Measurements from ENCODE around the gene PKN2. TPM values are rescaled to one million over a fixed set of nuclear protein-coding genes. Genes with fewer than 3 reads are reported as not detected.

Gene PKN2
- total and polyA plus RNA-seq, 8 donors, result 6.5 to 28.8 (median 16.0) TPM

DNA sequence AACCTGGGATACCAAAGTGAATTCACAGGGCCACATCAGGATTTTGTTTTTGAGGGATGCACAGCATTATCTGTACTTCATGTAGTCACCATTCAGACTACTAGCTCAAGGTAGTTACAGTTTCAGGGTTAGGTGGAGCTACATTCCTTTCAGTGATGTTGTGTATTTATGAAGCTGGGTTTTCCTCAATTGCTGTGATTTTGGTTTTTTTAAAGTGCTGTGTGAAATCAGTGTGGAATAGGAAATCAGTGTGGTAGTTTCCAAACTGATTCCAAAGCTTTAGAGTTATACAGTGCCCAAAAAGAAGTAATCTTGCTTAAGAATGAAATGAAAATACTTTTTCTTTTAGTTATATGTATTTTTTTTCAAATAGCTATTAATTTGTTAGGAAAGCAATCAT lies 95.8 kb downstream of the PKN2 start:
- Histone ChIP-seq H3K9me3 (no peaks in the 10 kb centered on the region), H3K4me1 (no peaks in the 10 kb centered on the region), H3K4me3 (no peak overlapping the region), H3K27ac (no peak overlapping the region), H3K27me3 (no peaks in the 10 kb centered on the region), H3K36me3 (peaks cover 0 to 8% (median 0%) of the 10 kb centered on the region in 3 donors)
- DNase-seq (no peak), ATAC-seq (no peak), FAIRE-seq (no peak)
- intact Hi-C loops (cut with DNase I), result no loop called here
- TF ChIP-seq, protein P1, sequence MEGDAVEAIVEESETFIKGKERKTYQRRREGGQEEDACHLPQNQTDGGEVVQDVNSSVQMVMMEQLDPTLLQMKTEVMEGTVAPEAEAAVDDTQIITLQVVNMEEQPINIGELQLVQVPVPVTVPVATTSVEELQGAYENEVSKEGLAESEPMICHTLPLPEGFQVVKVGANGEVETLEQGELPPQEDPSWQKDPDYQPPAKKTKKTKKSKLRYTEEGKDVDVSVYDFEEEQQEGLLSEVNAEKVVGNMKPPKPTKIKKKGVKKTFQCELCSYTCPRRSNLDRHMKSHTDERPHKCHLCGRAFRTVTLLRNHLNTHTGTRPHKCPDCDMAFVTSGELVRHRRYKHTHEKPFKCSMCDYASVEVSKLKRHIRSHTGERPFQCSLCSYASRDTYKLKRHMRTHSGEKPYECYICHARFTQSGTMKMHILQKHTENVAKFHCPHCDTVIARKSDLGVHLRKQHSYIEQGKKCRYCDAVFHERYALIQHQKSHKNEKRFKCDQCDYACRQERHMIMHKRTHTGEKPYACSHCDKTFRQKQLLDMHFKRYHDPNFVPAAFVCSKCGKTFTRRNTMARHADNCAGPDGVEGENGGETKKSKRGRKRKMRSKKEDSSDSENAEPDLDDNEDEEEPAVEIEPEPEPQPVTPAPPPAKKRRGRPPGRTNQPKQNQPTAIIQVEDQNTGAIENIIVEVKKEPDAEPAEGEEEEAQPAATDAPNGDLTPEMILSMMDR (IDR thresholded peaks at IDR 0.05), result no peak

DNA sequence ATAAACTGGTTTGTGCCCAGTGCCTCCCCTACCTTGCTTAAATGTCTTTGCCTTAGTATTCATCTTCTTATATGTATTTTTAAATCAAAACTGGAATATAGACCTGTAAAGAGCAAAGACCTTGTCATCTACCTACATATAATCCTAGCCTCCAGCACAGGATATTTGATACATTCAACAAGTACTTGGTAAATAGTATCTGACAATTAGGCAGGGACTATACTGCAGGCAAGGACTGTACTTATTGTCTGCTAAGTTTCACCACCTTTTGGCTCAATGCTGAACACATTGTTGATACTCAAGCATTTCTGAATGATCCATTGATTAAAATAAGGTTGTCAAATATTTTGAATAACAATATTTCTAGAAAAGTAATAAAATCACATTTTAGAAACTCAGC lies 96.4 kb downstream of the PKN2 start:
- ATAC-seq (no peak), FAIRE-seq (no peak), DNase-seq (no peak)
- Histone ChIP-seq H3K9me3 (no peaks in the 10 kb centered on the region), H3K27ac (no peak overlapping the region), H3K4me3 (no peak overlapping the region), H3K27me3 (no peaks in the 10 kb centered on the region), H3K36me3 (peaks cover 0 to 8% (median 0%) of the 10 kb centered on the region in 3 donors), H3K4me1 (no peaks in the 10 kb centered on the region)
- TF ChIP-seq, protein P1 (IDR thresholded peaks at IDR 0.05), result no peak
- intact Hi-C loops (cut with DNase I), result no loop called here

DNA sequence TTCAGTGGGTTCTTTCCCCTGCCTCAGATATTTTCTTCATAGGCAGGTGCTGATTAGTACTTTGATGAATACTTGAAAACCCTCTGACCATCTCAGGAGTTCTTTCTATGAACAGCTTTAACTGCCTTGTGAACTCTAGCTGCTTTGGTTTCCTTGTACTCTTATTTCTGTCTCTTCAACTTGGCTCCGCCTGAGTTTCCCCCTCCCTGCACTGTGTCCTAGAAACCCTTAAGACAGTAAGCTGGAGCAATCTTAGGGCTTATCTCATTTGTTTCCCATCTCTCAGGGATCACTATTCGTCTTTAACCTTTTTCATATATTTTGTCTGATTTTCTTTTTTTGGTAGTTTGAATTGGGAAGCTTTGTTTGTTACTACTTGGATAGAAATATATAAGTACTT lies 99.1 kb downstream of the PKN2 start:
- FAIRE-seq (no peak), DNase-seq (no peak), ATAC-seq (peak in 1 of 4 donors; percentile 34)
- no peak overlapping the region for H3K27ac ChIP-seq
- intact Hi-C loops (cut with DNase I), result no loop called here
- no peaks in the 10 kb centered on the region for H3K9me3 ChIP-seq
- H3K27me3 ChIP-seq, result no peaks in the 10 kb centered on the region
- H3K36me3 ChIP-seq, result no peaks in the 10 kb centered on the region
- no peak overlapping the region for H3K4me3 ChIP-seq
- WGBS, 2 donors, result 89 to 92% methylated on average over 2 of the region's 2 CpGs
- no peaks in the 10 kb centered on the region for H3K4me1 ChIP-seq
- TF ChIP-seq, protein P1 (IDR thresholded peaks at IDR 0.05), result no peak

DNA sequence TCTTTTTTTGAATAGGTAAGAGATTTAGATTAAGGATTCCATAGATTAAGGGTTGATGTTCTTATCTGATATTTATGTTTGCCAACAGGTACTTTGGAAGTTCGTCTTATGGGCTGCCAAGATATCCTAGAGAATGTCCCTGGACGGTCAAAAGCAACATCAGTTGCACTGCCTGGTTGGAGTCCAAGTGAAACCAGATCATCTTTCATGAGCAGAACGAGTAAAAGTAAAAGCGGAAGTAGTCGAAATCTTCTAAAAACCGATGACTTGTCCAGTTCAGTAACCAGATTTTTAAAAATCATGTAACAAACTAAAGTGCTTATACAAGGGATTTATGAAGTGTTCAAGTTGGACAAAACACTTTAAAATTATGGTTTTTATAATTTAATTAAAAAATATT lies 100.5 kb downstream of the PKN2 start:
- intact Hi-C loops (cut with DNase I), result no loop called here
- DNase-seq (no peak), FAIRE-seq (no peak), ATAC-seq (no peak)
- WGBS, 2 donors, result 92 to 96% methylated on average over 6 of the region's 6 CpGs
- Histone ChIP-seq H3K4me3 (no peak overlapping the region), H3K4me1 (no peaks in the 10 kb centered on the region), H3K27ac (no peak overlapping the region), H3K27me3 (no peaks in the 10 kb centered on the region), H3K9me3 (no peaks in the 10 kb centered on the region), H3K36me3 (peaks cover 0 to under 1% (median 0%) of the 10 kb centered on the region in 3 donors)
- TF ChIP-seq, protein P1 (IDR thresholded peaks at IDR 0.05), result no peak

DNA sequence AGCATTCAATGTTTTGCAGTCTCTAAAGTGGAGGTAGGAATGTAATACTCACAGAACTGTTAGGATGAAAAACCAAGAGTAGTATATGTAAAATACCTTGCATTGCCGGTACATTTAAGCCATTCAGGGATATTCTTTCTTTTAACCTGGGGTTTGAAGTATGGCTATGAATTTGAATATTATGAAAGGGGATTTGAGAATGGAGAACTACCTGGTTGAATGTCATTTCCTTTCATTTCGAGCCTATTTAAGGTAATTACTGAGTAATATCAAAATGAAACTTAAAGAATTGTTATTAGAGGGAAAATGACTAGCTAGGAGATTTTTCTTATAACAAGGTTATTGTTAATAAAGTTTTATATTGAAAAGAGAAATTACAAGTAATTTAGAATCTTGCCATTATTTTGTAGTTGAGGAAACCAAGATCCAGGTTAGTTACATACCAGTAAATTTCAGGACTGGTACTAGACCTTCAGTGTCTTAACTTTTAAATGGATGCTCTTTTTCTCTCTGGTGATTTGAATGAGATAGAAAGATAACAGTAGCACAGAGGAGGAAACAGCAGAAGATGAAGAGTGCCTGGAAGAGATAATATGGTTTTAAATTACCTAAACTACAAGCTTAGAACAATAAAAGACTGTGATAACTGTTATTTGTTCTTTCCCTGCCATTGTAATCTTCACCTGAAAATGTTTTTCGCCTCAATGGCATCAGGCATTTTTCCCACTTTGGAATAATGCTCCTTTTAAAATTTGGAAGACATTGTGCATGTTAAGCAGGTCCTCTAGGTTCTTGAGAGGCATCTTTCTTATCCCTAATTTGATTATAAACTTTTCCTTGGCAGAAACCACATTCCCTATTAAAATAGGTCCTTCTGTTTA lies 103.2 kb downstream of the PKN2 start:
- H3K27me3 ChIP-seq, result no peaks in the 10 kb centered on the region
- intact Hi-C loops (cut with DNase I), result no loop called here
- no peak overlapping the region for H3K27ac ChIP-seq
- DNase-seq (no peak), FAIRE-seq (no peak), ATAC-seq (no peak)
- WGBS, 2 donors, result 91% methylated on average over 3 of the region's 3 CpGs
- H3K4me3 ChIP-seq, result no peak overlapping the region
- no peaks in the 10 kb centered on the region for H3K9me3 ChIP-seq
- H3K4me1 ChIP-seq, result no peaks in the 10 kb centered on the region
- H3K36me3 ChIP-seq, result peaks cover 0 to 8% (median 6%) of the 10 kb centered on the region in 3 donors
- TF ChIP-seq, protein P1 (IDR thresholded peaks at IDR 0.05), result no peak

Data from pancreas (tissue), 10 donors.